Endothelial cell of umbilical vein (primary cell): ENCODE measurements around the gene RETREG2. TPM values are rescaled to one million over a fixed set of nuclear protein-coding genes. Genes with fewer than 3 reads are reported as not detected.

Experiments used
- BruUV-seq: library from RNA; stranded (reverse); fragments of 400-500 nt; replicated peaks from 2 replicates; lab custom pipeline; 2021; lab: Mats Ljungman, UMichigan
- CTCF ChIA-PET: fragments of 300-600, 350-600 bp; sonication (Branson Sonifier 250); formaldehyde crosslinking; loops from one replicate; lab custom pipeline; 2021; ENCODE audit warnings: antibody characterized with exemption, inconsistent platforms; lab: Charles Lee
- POLR2A ChIA-PET: fragments of 300-600, 350-600 bp; sonication (Branson Sonifier 250); formaldehyde crosslinking; loops from one replicate; lab custom pipeline; 2021; ENCODE audit warnings: antibody characterized with exemption, inconsistent platforms; lab: Charles Lee
- DNase-seq: peaks from one replicate; pipeline ENCODE4 v3.0.0-alpha.2; 2011; ENCODE audit warnings: low read depth, low spot score
- FAIRE-seq: peaks from 2 replicates; lab custom pipeline; 2011; peaks lifted over from hg19 to GRCh38; lab: Jason Lieb, UNC
- H2AFZ ChIP-seq: 2 replicates; pipeline ENCODE4 v1.6.0; 2012; ENCODE audit warnings: low read depth, low read length, control low read depth, inconsistent platforms
- H3K27ac ChIP-seq: 2 replicates; pipeline ENCODE4 v1.5.1; 2011; ENCODE audit warnings: low read depth, mild to moderate bottlenecking, control low read depth, low read length, moderate library complexity; ENCODE audit not compliant: insufficient read depth
- H3K27me3 ChIP-seq, 2 experiments: 2 replicates each; pipeline versions ENCODE4 v1.6.0 to v1.6.1; 2011; ENCODE audit warnings: low read length in 2 of 2, mixed read lengths in 1 of 2; ENCODE audit not compliant: control insufficient read depth in 2 of 2, insufficient read depth in 2 of 2
- H3K36me3 ChIP-seq, 2 experiments: 2 replicates in 1 of 2; 3 replicates in 1 of 2; pipeline ENCODE4 v1.5.1; 2011; ENCODE audit warnings: low read length in 2 of 2, mild to moderate bottlenecking in 1 of 2, moderate library complexity in 1 of 2; ENCODE audit not compliant: control insufficient read depth in 2 of 2, insufficient read depth in 2 of 2; ENCODE audit errors: extremely low read depth in 1 of 2
- H3K4me1 ChIP-seq: 3 replicates; pipeline ENCODE4 v1.5.1; 2011; ENCODE audit warnings: mild to moderate bottlenecking, low read length; ENCODE audit not compliant: control insufficient read depth, insufficient read depth; ENCODE audit errors: extremely low read depth
- H3K4me2 ChIP-seq: 2 replicates; pipeline ENCODE4 v1.6.1; 2011; ENCODE audit warnings: low read length, control low read depth, mixed read lengths; ENCODE audit not compliant: insufficient read depth
- H3K4me3 ChIP-seq, 3 experiments: fragments of 200-600 bp in 1 of 3; sonication (generic), shearing (Covaris generic) in 1 of 3; replicated peaks in 1 of 3; 2 replicates each; pipeline ENCODE4 v1.5.1; 2011 to 2016; ENCODE audit warnings: control low read depth in 3 of 3, low read length in 3 of 3, mild to moderate bottlenecking in 2 of 3, inconsistent platforms in 1 of 3, low read depth in 1 of 3, moderate library complexity in 1 of 3; ENCODE audit not compliant: insufficient read depth in 1 of 3
- H3K79me2 ChIP-seq: 2 replicates; pipeline ENCODE4 v1.6.0; 2012; ENCODE audit warnings: low read length, inconsistent platforms; ENCODE audit not compliant: control insufficient read depth, insufficient read depth
- H3K9ac ChIP-seq: replicated peaks from 2 replicates; pipeline ENCODE3; 2011; ENCODE audit warnings: low read length, control low read depth; ENCODE audit not compliant: insufficient read depth; ENCODE audit errors: extremely low read depth
- H3K9me1 ChIP-seq: replicated peaks from 3 replicates; pipeline ENCODE4 v1.6.0; 2011; ENCODE audit warnings: mild to moderate bottlenecking, low read length; ENCODE audit not compliant: control insufficient read depth, insufficient read depth; ENCODE audit errors: extremely low read depth
- H3K9me3 ChIP-seq: replicated peaks from 2 replicates; pipeline ENCODE4 v1.5.1; 2012; ENCODE audit warnings: low read length, inconsistent platforms; ENCODE audit not compliant: control insufficient read depth, insufficient read depth
- H4K20me1 ChIP-seq: replicated peaks from 2 replicates; pipeline ENCODE3; 2011; ENCODE audit warnings: mild to moderate bottlenecking, low read length; ENCODE audit not compliant: control insufficient read depth, insufficient read depth; ENCODE audit errors: extremely low read depth
- CTCF ChIP-seq, 2 donors: IDR thresholded peaks; 1 replicate in 1 of 2; 2 replicates in 1 of 2; pipeline ENCODE4 v1.5.1; 2011; ENCODE audit warnings: low read length in 2 of 2, mild to moderate bottlenecking in 2 of 2, moderate library complexity in 2 of 2, control low read depth in 1 of 2, inconsistent platforms in 1 of 2, low read depth in 1 of 2; ENCODE audit not compliant: insufficient read depth in 1 of 2; ENCODE audit errors: extremely low read depth in 1 of 2
- EZH2 ChIP-seq: IDR thresholded peaks from 2 replicates; pipeline ENCODE4 v1.6.1; 2012; ENCODE audit warnings: borderline replicate concordance, low read depth, mild to moderate bottlenecking, moderate library complexity, low read length, inconsistent platforms; ENCODE audit not compliant: severe bottlenecking
- FOS ChIP-seq: IDR thresholded peaks from 2 replicates; pipeline ENCODE4 v1.6.1; 2011; ENCODE audit warnings: mild to moderate bottlenecking, low read length, moderate library complexity, borderline replicate concordance; ENCODE audit not compliant: insufficient read depth
- GATA2 ChIP-seq: IDR thresholded peaks from 2 replicates; pipeline ENCODE4 v1.7.0; 2011; ENCODE audit warnings: low read depth, mild to moderate bottlenecking, moderate library complexity, mixed read lengths, low read length; ENCODE audit not compliant: insufficient read length, insufficient read depth
- JUN ChIP-seq: IDR thresholded peaks from 2 replicates; pipeline ENCODE4 v1.6.1; 2011; ENCODE audit warnings: borderline replicate concordance, low read depth; ENCODE audit not compliant: insufficient read length, insufficient read depth
- MAX ChIP-seq: IDR thresholded peaks from 2 replicates; pipeline ENCODE4 v1.6.1; 2011; ENCODE audit not compliant: insufficient read depth, insufficient read length
- MYC ChIP-seq: IDR thresholded peaks from one replicate; pipeline ENCODE4 v1.6.1; 2011; ENCODE audit warnings: mild to moderate bottlenecking, low read depth, low read length
- POLR2A ChIP-seq: IDR thresholded peaks from 2 replicates; pipeline ENCODE4 v1.6.1; 2012; ENCODE audit warnings: low read depth, mild to moderate bottlenecking, control low read depth, low read length
- POLR2AphosphoS5 ChIP-seq: IDR thresholded peaks from 2 replicates; pipeline ENCODE4 v1.6.1; 2012; ENCODE audit warnings: low read depth, mild to moderate bottlenecking, control low read depth, low read length, moderate library complexity; ENCODE audit not compliant: insufficient read depth
- dilution Hi-C: fragments of 300-500 bp; cut with MboI; formaldehyde crosslinking; loops from one replicate; pipeline ENCODE4 v1.15.0; 2019; ENCODE audit warnings: low sequenced_read_pairs; ENCODE audit not compliant: extremely low pct_ligation_motif_present
- intact Hi-C: fragments of 100-400 bp; cut with micrococcal nuclease; formaldehyde crosslinking; loops from one replicate; pipeline ENCODE4 v1.10.0; 2022
- polyA plus RNA-seq, 4 experiments: library from polyadenylated mRNA; depleted of rRNA in 3 of 4; stranded (reverse) in 3 of 4; unstranded in 1 of 4; fragments of >200 nt; gene quantifications; 2 replicates each; pipeline versions ENCODE4 v1.2.1 to v1.2.3, GENCODE V29; 2011 to 2012; ENCODE audit warnings: missing spikeins in 1 of 4
- total RNA-seq: library from RNA; stranded (reverse); gene quantifications from 2 replicates; pipeline ENCODE4 v1.2.3, GENCODE V29; 2021

The RETREG2 gene
- total and polyA plus RNA-seq, 2 donors (not counting 3 experiments of a cell fraction or from before 2014, with no cell fraction given) = 59.5 to 76.1 TPM

- no peak for TF ChIP-seq CTCF (IDR thresholded peaks at IDR 0.05; ENCODE audit: extremely low read depth in 1 of 2, insufficient read depth in 1 of 2, low read depth in 1 of 2, low read length in 2 of 2)
- TF ChIP-seq FOS = no peak
- TF ChIP-seq POLR2A = no peak
- no peak for TF ChIP-seq MAX
- no peak for TF ChIP-seq EZH2
- TF ChIP-seq JUN = no peak
- TF ChIP-seq POLR2AphosphoS5 = no peak
- TF ChIP-seq GATA2 = no peak
- TF ChIP-seq MYC = no peak
- no peak for FAIRE-seq
- no peaks in the 10 kb centered on the region for H3K9me1 ChIP-seq
- no peaks in the 10 kb centered on the region for H3K27me3 ChIP-seq
- peaks cover 15 to 39% of the 10 kb centered on the region in 2 experiments for H3K36me3 ChIP-seq
- no peak overlapping the region for H3K9ac ChIP-seq
- H3K4me1 ChIP-seq = peaks cover 18% of the 10 kb centered on the region
- CTCF ChIA-PET = interaction anchor here (1.4 to 2.2 kb wide), 3 partner anchors 10 to 152 kb away, joined by 3 to 10 read pairs (median 4); no protein-coding TSS in a partner anchor
- dilution Hi-C loops (no loop called here), intact Hi-C loops (no loop called here)
- no peak overlapping the region for H3K27ac ChIP-seq
- no peak overlapping the region for H3K4me2 ChIP-seq
- no peaks in the 10 kb centered on the region for H3K9me3 ChIP-seq
- no peaks in the 10 kb centered on the region for H4K20me1 ChIP-seq
- no TSS peak for BruUV-seq
- POLR2A ChIA-PET = no interaction called here
- no peak for DNase-seq
- no peak overlapping the region for H3K4me3 ChIP-seq
- peaks cover 16% of the 10 kb centered on the region for H3K79me2 ChIP-seq
- H2AFZ ChIP-seq = no peak overlapping the region
Measured at GRCh38 chr2:219181531-219181930, 3.5 kb downstream of the RETREG2 start.
